ENCODE data around the gene OR2J3.

- TF ChIP-seq CTCF (IDR thresholded peaks at IDR 0.05; ENCODE audit: low read depth, low read length), result peak; percentile 18
- no peak for TF ChIP-seq EZH2phosphoT487 (IDR thresholded peaks at IDR 0.05; ENCODE audit: low read depth)
These were observed 35.8 kb upstream of the OR2J3 start for GRCh38 chr6:29071831-29072723.

All from OCI-LY3 (cell line).